Measurements from ENCODE around the gene GOSR2. TPM values are rescaled to one million over a fixed set of nuclear protein-coding genes. Genes with fewer than 3 reads are reported as not detected.

The GOSR2 gene
- total and polyA plus RNA-seq, 9 of the 15 experiments (the other 6 are each of a cell fraction or from before 2014, with no cell fraction given) = 32.7 to 96.3 (median 48.9) TPM

DNA sequence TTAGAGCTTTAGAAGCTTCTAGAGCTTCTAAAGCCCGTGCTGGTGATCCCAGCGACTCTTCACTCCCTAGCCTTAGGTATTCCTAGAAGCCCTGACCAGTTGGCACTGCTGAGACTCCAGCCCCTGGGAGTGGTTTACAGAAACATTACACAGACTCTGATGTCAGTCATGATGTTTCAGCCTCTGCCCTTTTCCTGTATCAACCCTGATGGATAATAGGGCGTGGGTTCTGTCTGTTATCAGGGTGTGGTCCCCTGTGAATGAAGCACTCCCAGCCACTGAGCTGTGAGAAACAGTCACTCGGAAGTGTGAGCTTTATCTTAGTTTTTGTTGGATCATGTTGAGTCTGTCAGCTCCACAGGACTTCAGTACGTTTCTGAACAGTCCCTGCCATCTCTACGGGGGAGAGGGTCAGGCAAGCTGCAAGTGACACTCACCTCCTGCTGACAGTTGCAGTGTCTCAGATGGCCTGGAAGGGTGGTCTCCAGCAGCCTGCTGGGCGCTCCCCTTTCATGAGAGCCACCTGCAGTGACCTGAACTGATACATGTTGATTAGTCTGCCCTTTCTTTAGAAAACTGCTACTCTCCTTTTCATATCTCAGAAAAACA is 12.8 kb downstream of the GOSR2 start (continued):
- TF ChIP-seq, protein P1, sequence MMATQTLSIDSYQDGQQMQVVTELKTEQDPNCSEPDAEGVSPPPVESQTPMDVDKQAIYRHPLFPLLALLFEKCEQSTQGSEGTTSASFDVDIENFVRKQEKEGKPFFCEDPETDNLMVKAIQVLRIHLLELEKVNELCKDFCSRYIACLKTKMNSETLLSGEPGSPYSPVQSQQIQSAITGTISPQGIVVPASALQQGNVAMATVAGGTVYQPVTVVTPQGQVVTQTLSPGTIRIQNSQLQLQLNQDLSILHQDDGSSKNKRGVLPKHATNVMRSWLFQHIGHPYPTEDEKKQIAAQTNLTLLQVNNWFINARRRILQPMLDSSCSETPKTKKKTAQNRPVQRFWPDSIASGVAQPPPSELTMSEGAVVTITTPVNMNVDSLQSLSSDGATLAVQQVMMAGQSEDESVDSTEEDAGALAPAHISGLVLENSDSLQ (IDR thresholded peaks at IDR 0.05) = peak; percentile 85
- no peak for TF ChIP-seq ZFPM2 (CRISPR knock-in tag; IDR thresholded peaks at IDR 0.05)
- TF ChIP-seq POLR3G (IDR thresholded peaks at IDR 0.05; ENCODE audit: extremely low read depth, insufficient read length, insufficient replicate concordance) = no peak
- TF ChIP-seq BMI1 (IDR thresholded peaks at IDR 0.05; ENCODE audit: low read length) = no peak
- TF ChIP-seq TCF3 (CRISPR knock-in tag; IDR thresholded peaks at IDR 0.05) = 0 out of 2 replicates have a peak, but pooled peaks have one; percentile 51
- TF ChIP-seq JUND (IDR thresholded peaks at IDR 0.05; ENCODE audit: borderline replicate concordance, low read depth, low read length) = peak; percentile 59; the same call in 1 of the 2 replicates
- TF ChIP-seq JUND (tag; IDR thresholded peaks at IDR 0.05; ENCODE audit: borderline replicate concordance, low read depth, low read length) = peak; percentile 34; the same call in 1 of the 3 replicates
- TF ChIP-seq, protein P2, sequence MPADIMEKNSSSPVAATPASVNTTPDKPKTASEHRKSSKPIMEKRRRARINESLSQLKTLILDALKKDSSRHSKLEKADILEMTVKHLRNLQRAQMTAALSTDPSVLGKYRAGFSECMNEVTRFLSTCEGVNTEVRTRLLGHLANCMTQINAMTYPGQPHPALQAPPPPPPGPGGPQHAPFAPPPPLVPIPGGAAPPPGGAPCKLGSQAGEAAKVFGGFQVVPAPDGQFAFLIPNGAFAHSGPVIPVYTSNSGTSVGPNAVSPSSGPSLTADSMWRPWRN (IDR thresholded peaks at IDR 0.05; ENCODE audit: low read depth) = no peak
- TF ChIP-seq, protein P3, sequence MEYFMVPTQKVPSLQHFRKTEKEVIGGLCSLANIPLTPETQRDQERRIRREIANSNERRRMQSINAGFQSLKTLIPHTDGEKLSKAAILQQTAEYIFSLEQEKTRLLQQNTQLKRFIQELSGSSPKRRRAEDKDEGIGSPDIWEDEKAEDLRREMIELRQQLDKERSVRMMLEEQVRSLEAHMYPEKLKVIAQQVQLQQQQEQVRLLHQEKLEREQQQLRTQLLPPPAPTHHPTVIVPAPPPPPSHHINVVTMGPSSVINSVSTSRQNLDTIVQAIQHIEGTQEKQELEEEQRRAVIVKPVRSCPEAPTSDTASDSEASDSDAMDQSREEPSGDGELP (CRISPR knock-in tag; IDR thresholded peaks at IDR 0.05; ENCODE audit: borderline replicate concordance) = 0 out of 2 replicates have a peak, but pooled peaks have one; percentile 27
- TF ChIP-seq SMARCA4 (IDR thresholded peaks at IDR 0.05) = peak; percentile 21; the same call in 1 of the 2 replicates
- TF ChIP-seq SRSF3 (IDR thresholded peaks at IDR 0.05; ENCODE audit: insufficient read depth, low read length) = no peak
- no peak for TF ChIP-seq ZBED1 (IDR thresholded peaks at IDR 0.05)
- TF ChIP-seq FIP1L1 (IDR thresholded peaks at IDR 0.05; ENCODE audit: low read depth, low read length, poor library complexity, severe bottlenecking) = no peak
- TF ChIP-seq ZNF561 (CRISPR knock-in tag; conservative IDR thresholded peaks at IDR 0.05) = no peak
- no peak for TF ChIP-seq PCBP1 (IDR thresholded peaks at IDR 0.05; ENCODE audit: low read depth, low read length, poor library complexity, severe bottlenecking)
- TF ChIP-seq TBL1XR1 (IDR thresholded peaks at IDR 0.05; ENCODE audit: low read length in 2 of 2) = peak in 1 of 2 experiments; percentile 32; a peak in 1 of 4 replicates
- no peak for TF ChIP-seq ZNF146 (CRISPR knock-in tag; IDR thresholded peaks at IDR 0.05; ENCODE audit: unreplicated experiment)
- no peak for TF ChIP-seq ZNF212 (CRISPR knock-in tag; IDR thresholded peaks at IDR 0.05)
- TF ChIP-seq FOXA3 (CRISPR knock-in tag; conservative IDR thresholded peaks at IDR 0.05 in 1 of 2, IDR thresholded peaks at IDR 0.05 in 1 of 2) = no peak
- 0 out of 4 replicates have a peak, but pooled peaks of 1 of the 2 experiments have one; percentile 29 for TF ChIP-seq SIN3A (IDR thresholded peaks at IDR 0.05; ENCODE audit: borderline replicate concordance in 2 of 2, control insufficient read depth in 1 of 2, low read depth in 2 of 2, low read length in 2 of 2)
- TF ChIP-seq EZH2 (IDR thresholded peaks at IDR 0.05; ENCODE audit: borderline replicate concordance, low read depth, low read length) = no peak
- TF ChIP-seq ATF1 (CRISPR knock-in tag; IDR thresholded peaks at IDR 0.05) = no peak
- peak; percentile 52; the same call in 1 of the 2 replicates for TF ChIP-seq ATF1 (tag; IDR thresholded peaks at IDR 0.05)
